Activated T-cell treated with anti-CD3 and anti-CD28 coated beads for 48 hours (primary cell): ENCODE measurements around the gene AZIN2.

Experiments
- DNase-seq: peaks from one replicate; pipeline ENCODE4 v3.0.0-alpha.2; 2020; ENCODE audit warnings: low read depth

AZIN2 gene

GRCh38 chr1:33152685-33153432 is 71.9 kb downstream of the AZIN2 start:
- DNase-seq, result no peak

GRCh38 chr1:33153650-33154049 is 72.7 kb downstream of the AZIN2 start:
- no peak for DNase-seq

DNA sequence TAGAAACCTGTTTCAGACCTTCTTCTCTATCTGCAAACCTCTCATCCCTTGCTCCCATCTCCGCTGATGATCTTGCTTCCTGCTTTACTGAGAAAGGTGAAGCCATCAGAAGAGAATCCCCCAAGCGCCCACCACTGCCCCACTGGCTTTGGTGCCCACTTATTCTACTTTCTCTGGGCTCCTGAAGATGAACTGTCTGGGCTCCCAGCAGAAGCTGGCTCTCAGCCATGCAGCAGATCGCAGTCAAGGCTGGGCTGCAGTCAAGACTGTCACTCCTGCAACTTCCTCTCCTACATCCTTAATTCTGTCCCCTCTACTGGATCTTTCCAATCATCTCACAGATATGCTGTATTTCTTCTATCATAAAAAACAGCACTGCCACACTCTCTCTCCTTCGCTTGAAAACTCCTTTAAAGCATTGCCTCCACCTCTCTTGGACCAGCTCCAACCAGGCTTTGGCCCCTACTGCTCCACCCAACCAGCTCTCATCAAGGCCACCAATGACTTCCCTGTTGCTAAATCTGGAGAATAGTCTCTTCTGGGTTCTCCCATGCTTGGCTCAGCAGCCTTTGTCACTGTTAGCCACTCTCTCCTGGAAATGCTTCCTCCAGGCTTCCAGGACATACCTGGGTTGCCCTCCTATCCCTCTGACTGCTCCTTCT is 75.1 kb downstream of the AZIN2 start:
- DNase-seq, result no peak

- DNase-seq, result no peak
These were observed 76.2 kb downstream of the AZIN2 start for GRCh38 chr1:33157131-33157530.

- DNase-seq, result no peak
These were observed 77.4 kb downstream of the AZIN2 start for GRCh38 chr1:33158366-33158765.

DNA sequence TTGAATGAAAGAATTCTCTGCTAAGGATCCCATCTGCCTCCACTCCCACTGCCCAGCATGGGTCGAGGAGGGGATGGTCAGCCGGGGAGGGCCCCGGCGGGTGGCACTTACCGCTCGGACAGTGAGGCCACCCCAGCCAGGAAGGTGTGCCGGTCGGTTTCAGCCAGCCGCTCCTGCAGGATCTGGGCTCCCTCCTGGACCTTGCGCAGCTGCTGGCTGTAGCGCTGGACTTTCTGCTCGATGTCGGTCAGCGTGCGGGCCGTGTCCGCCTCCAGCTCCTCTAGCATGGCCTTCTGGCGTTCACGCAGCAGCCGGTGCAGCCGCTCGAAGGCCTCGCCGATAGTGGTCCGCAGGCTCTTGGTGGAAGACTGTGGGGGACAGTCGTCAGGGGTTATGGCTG is 78.6 kb downstream of the AZIN2 start:
- no peak for DNase-seq

GRCh38 chr1:33161061-33161681 is 80.2 kb downstream of the AZIN2 start:
- no peak for DNase-seq

DNA sequence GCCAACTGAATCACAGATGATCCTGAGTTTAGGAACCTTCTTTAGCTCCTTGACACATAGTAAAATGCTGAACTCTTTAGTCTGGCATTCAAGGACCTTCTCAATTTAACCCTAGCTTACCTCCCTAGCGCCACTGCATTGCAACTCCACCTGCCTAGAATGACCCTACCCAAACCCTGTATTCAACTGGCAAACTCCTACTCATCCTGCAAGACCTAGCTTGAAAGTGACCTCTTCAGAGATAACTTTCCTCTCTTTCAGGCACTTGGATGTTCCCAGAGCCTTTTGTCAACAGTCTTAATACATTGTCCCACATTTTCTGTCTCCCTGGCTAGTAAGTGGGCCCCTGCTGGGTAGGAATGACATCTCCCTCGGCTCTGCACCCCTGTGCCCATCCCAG is 81.2 kb downstream of the AZIN2 start:
- DNase-seq, result no peak

GRCh38 chr1:33163621-33164519 is 82.9 kb downstream of the AZIN2 start:
- no peak for DNase-seq

- DNase-seq, result no peak
These were observed 84.3 kb downstream of the AZIN2 start for GRCh38 chr1:33165209-33165608.

DNA sequence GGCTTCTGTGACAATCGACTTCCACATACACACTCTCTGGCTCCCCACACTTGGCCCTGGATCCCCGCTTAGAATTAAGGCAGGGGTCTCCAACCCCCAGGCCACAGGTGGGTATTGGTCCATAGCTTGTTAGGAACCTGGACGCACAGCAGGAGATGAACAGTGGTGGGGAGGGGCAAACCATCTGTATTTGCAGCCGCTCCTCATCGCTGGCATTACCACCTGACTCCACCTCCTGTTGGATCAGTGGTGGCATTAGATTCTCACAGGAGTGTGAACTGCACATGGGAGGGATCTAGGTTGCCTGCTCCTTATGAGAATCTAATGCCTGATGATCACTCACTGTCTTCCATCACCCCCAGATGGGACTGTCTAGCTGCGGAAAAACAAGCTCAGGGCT is 84.9 kb downstream of the AZIN2 start:
- DNase-seq, result no peak

GRCh38 chr1:33167650-33168447 is 86.9 kb downstream of the AZIN2 start:
- no peak for DNase-seq

DNA sequence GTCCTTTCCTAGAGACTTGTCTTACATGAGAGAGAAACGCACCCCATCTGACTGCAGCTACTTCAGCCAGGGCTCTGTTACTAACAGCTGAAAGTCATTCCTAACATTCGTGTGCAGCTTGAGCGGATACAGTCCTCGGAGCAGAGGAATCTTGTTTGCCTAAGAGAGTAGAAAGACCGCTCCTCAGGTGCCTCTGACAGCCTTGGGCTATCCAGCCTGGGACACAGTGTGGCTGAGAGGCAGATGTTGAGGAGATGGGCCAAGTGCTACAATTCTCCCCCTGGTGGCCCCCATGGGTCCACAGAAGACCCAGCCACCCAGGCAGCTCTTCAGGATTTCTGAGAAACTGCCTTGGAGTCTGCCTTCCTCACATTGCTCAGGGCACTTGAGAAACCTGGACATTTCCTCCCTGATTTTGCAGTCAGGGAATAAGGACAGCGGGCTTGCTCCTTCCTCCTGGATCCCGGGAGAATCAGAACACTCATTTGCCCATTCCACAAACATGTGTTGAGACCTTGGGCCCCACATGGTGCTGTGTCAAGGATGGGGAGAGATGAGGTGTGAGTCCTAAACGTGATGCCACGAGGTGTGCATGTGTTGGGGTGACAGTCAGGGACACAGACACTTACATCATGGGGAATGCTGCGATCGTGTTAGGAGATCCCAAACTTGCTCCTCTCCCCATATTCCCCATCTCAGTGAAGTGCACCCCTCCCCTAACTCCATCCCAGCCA is 87.8 kb downstream of the AZIN2 start:
- DNase-seq, result no peak

- no peak for DNase-seq
These were observed 88.5 kb downstream of the AZIN2 start for GRCh38 chr1:33169290-33170055.
